ENCODE data around the gene ZNF536.

Gene ZNF536

GRCh38 chr19:30448386-30449077, 76.3 kb downstream of the ZNF536 start:
- TF ChIP-seq, protein P1, sequence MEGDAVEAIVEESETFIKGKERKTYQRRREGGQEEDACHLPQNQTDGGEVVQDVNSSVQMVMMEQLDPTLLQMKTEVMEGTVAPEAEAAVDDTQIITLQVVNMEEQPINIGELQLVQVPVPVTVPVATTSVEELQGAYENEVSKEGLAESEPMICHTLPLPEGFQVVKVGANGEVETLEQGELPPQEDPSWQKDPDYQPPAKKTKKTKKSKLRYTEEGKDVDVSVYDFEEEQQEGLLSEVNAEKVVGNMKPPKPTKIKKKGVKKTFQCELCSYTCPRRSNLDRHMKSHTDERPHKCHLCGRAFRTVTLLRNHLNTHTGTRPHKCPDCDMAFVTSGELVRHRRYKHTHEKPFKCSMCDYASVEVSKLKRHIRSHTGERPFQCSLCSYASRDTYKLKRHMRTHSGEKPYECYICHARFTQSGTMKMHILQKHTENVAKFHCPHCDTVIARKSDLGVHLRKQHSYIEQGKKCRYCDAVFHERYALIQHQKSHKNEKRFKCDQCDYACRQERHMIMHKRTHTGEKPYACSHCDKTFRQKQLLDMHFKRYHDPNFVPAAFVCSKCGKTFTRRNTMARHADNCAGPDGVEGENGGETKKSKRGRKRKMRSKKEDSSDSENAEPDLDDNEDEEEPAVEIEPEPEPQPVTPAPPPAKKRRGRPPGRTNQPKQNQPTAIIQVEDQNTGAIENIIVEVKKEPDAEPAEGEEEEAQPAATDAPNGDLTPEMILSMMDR (IDR thresholded peaks at IDR 0.05; ENCODE audit: insufficient read depth, low read depth, low read length, missing control alignments) = no peak
- H3K4me3 ChIP-seq (ENCODE audit: low read depth, low read length) = no peak overlapping the region
- DNase-seq (ENCODE audit: low read depth) = no peak

DNA sequence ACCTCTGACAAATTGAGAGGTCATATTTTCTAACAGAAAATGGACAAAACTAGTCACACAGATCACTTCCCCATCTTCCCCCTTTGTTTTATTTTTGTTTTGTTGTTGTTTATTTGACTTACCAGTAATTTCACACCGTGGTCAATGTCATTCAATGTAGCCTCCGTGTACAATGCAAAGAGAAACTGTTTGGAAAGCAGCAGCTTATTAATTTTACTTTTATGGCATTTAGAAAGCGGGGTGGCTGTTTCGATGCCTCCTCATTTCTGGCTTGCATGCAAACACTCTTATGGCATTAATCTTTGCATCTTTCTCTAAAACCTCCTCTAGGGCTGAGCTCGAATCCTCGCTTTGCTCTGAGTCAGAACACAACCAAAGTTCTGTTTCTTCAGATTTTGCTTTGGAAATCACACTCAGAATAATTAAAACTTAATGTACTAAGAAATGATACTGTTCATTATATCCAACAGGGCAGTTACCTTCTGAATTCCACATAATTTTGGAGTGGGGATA, 77.0 kb downstream of the ZNF536 start:
- H3K4me3 ChIP-seq (ENCODE audit: low read depth, low read length) = no peak overlapping the region
- no peak for DNase-seq (ENCODE audit: low read depth)

DNA sequence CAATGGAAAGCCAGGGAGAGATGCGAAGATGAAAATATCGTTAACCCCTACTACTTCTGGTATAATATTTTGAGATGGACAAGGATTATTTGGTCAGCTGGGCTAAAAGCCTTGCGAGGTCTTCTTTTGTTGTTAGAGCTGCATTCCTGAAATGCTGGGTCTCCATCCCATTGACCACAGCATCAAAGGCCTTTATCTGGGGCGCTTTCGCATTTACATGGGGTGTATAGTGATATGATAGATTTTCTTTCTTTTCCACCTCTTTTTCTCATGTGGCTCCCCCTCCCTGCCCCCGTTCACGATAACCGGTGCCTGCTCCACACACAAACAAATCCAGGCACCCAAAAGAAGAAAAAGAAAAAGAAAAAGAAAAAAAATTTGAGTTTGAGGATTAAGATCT, 77.5 kb downstream of the ZNF536 start:
- no peak for DNase-seq (ENCODE audit: low read depth)
- TF ChIP-seq, protein P1 (IDR thresholded peaks at IDR 0.05; ENCODE audit: insufficient read depth, low read depth, low read length, missing control alignments) = no peak
- no peak overlapping the region for H3K4me3 ChIP-seq (ENCODE audit: low read depth, low read length)

More for the DNA sequence above, 77.0 kb downstream of the ZNF536 start:
- TF ChIP-seq, protein P1 (IDR thresholded peaks at IDR 0.05; ENCODE audit: insufficient read depth, low read depth, low read length, missing control alignments) = no peak

DNA sequence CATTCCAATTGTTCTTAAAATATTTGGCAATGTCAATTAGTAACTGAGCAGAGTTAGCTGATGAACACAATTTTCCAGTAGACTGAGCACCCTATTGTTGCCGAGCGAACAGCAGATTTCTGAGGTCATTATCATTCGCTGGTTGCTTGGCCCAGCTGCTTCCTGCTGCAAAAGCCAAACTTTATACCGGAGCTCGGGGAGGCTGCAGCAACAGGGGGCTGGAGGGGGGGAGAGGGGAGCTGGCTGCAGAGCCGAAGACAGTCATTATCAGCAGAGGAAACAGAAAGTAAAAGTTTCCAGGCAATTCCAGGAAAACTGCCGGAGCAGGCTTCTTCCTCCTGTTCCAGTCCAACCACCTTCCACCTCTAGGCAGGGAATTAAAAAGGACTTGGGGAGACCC, 77.9 kb downstream of the ZNF536 start:
- no peak overlapping the region for H3K4me3 ChIP-seq (ENCODE audit: low read depth, low read length)
- TF ChIP-seq, protein P1 (IDR thresholded peaks at IDR 0.05; ENCODE audit: insufficient read depth, low read depth, low read length, missing control alignments) = no peak
- no peak for DNase-seq (ENCODE audit: low read depth)

GRCh38 chr19:30450835-30451321, 78.7 kb downstream of the ZNF536 start:
- TF ChIP-seq, protein P1 (IDR thresholded peaks at IDR 0.05; ENCODE audit: insufficient read depth, low read depth, low read length, missing control alignments) = no peak
- no peak overlapping the region for H3K4me3 ChIP-seq (ENCODE audit: low read depth, low read length)
- DNase-seq (ENCODE audit: low read depth) = no peak

- TF ChIP-seq, protein P1 (IDR thresholded peaks at IDR 0.05; ENCODE audit: insufficient read depth, low read depth, low read length, missing control alignments) = no peak
- no peak overlapping the region for H3K4me3 ChIP-seq (ENCODE audit: low read depth, low read length)
- DNase-seq (ENCODE audit: low read depth) = no peak
Observed at GRCh38 chr19:30452931-30453330, 80.7 kb downstream of the ZNF536 start.
